DND-41 (cell line): Measurements from ENCODE around the gene CEP68.

Source experiments
- EZH2 ChIP-seq: IDR thresholded peaks from 3 replicates; pipeline ENCODE4 v1.6.1; 2012; ENCODE audit warnings: borderline replicate concordance, low read depth, mild to moderate bottlenecking, moderate library complexity, low read length, inconsistent platforms; ENCODE audit not compliant: severe bottlenecking
- TF ChIP-seq, protein P1 (sequence below): IDR thresholded peaks from 2 replicates; pipeline ENCODE4 v1.5.1; 2012; ENCODE audit warnings: borderline replicate concordance, low read length, moderate library complexity, mild to moderate bottlenecking; ENCODE audit not compliant: poor library complexity, severe bottlenecking; ENCODE audit errors: extremely low read depth

DNA sequence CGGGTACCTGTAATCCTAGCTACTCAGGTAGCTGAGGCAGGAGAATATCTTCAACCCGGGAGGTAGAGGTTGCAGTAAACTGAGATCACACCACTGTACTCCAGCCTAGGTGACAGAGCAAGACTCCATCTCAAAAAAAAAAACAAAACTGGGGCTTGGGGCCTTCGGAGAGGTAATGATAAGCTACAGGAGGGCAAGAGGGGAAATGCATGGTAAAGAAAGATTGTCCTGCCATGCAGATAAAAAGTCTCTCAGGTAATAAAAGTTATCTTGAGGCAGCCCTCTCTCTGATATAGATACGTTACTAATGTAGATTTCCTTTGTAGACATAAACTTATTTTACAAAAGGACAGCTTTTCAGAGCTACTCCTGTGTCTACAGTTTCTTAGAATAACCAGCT lies 77.4 kb downstream of the CEP68 start:
- TF ChIP-seq, protein P1, sequence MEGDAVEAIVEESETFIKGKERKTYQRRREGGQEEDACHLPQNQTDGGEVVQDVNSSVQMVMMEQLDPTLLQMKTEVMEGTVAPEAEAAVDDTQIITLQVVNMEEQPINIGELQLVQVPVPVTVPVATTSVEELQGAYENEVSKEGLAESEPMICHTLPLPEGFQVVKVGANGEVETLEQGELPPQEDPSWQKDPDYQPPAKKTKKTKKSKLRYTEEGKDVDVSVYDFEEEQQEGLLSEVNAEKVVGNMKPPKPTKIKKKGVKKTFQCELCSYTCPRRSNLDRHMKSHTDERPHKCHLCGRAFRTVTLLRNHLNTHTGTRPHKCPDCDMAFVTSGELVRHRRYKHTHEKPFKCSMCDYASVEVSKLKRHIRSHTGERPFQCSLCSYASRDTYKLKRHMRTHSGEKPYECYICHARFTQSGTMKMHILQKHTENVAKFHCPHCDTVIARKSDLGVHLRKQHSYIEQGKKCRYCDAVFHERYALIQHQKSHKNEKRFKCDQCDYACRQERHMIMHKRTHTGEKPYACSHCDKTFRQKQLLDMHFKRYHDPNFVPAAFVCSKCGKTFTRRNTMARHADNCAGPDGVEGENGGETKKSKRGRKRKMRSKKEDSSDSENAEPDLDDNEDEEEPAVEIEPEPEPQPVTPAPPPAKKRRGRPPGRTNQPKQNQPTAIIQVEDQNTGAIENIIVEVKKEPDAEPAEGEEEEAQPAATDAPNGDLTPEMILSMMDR, result no peak
- no peak for TF ChIP-seq EZH2
